GM12878 (cell line): ENCODE results near the gene ME2. TPM values are rescaled to one million over a fixed set of nuclear protein-coding genes. Genes with fewer than 3 reads are reported as not detected.

Experiments
- ATAC-seq: fragments of 200-7000 bp; cut with Tn5 transposase; 3 replicates; pipeline ENCODE4 v1.9.1; 2020; ENCODE audit warnings: mild to moderate bottlenecking, moderate library complexity
- BruUV-seq: library from RNA; stranded (reverse); fragments of 400-500 nt; replicated peaks from 2 replicates; lab custom pipeline; 2021; lab: Mats Ljungman, UMichigan
- CTCF ChIA-PET: fragments of 300-600 bp; sonication (Branson Sonifier 250); formaldehyde crosslinking; extraction: SDS; loops from one replicate; lab custom pipeline; 2021; ENCODE audit warnings: inconsistent platforms; lab: Yijun Ruan, JAX
- POLR2A ChIA-PET: fragments of 350-600 bp; formaldehyde crosslinking; extraction: SDS; loops from one replicate; lab custom pipeline; 2021; ENCODE audit warnings: inconsistent platforms; lab: Charles Lee
- RAD21 ChIA-PET: fragments of 300-600 bp; sonication (Branson Sonifier 250); formaldehyde crosslinking; loops from one replicate; lab custom pipeline; 2023; ENCODE audit warnings: antibody characterized with exemption; ENCODE audit not compliant: unreplicated experiment; lab: Charles Lee
- SMC1A ChIA-PET: fragments of 300-600 bp; sonication (Branson Sonifier 250); formaldehyde crosslinking; loops from one replicate; lab custom pipeline; 2023; ENCODE audit not compliant: unreplicated experiment, uncharacterized antibody; lab: Charles Lee
- DNase-seq: peaks from one replicate; pipeline ENCODE4 v3.0.0-alpha.2; 2011; ENCODE audit warnings: low read depth, low spot score
- FAIRE-seq: peaks from 3 replicates; lab custom pipeline; 2011; peaks lifted over from hg19 to GRCh38; lab: Jason Lieb, UNC
- H2AFZ ChIP-seq: 2 replicates; pipeline ENCODE4 v1.6.0; 2011; ENCODE audit warnings: low read depth, low read length, control low read depth; ENCODE audit not compliant: control insufficient read depth
- H3K27ac ChIP-seq: 2 replicates; pipeline ENCODE4 v1.5.1; 2011; ENCODE audit warnings: control low read depth; ENCODE audit not compliant: control insufficient read depth, insufficient read depth
- H3K27me3 ChIP-seq, 2 experiments: replicated peaks in 1 of 2; 2 replicates each; pipeline versions ENCODE4 v1.6.0 to v1.6.1; 2011; ENCODE audit warnings: low read length in 1 of 2; ENCODE audit not compliant: control insufficient read depth in 2 of 2, insufficient read depth in 2 of 2
- H3K36me3 ChIP-seq, 2 experiments: 2 replicates each; pipeline ENCODE4 v1.5.1; 2011; ENCODE audit warnings: low read length in 1 of 2; ENCODE audit not compliant: control insufficient read depth in 2 of 2, insufficient read depth in 2 of 2
- H3K4me1 ChIP-seq: 2 replicates; pipeline ENCODE4 v1.6.1; 2011; ENCODE audit warnings: mild to moderate bottlenecking, low read length, moderate library complexity, mixed read lengths; ENCODE audit not compliant: control insufficient read depth, insufficient read depth
- H3K4me2 ChIP-seq: 2 replicates; pipeline ENCODE4 v1.6.0; 2011; ENCODE audit warnings: control low read depth; ENCODE audit not compliant: control insufficient read depth, insufficient read depth
- H3K4me3 ChIP-seq: fragments of 200-600 bp; sonication (generic); 2 replicates; pipeline ENCODE4 v1.5.1; 2016
- H3K79me2 ChIP-seq: 2 replicates; pipeline ENCODE4 v1.6.0; 2011; ENCODE audit warnings: low read length; ENCODE audit not compliant: control insufficient read depth, insufficient read depth
- H3K9ac ChIP-seq: 2 replicates; pipeline ENCODE4 v1.8.0; 2011; ENCODE audit warnings: low read length, control low read depth, mixed read lengths; ENCODE audit not compliant: control insufficient read depth, insufficient read depth
- H3K9me3 ChIP-seq: replicated peaks from 3 replicates; pipeline ENCODE4 v1.5.1; 2011; ENCODE audit warnings: mild to moderate bottlenecking, low read length; ENCODE audit not compliant: control insufficient read depth, insufficient read depth
- H4K20me1 ChIP-seq: 2 replicates; pipeline ENCODE4 v1.6.0; 2011; ENCODE audit not compliant: control insufficient read depth, insufficient read depth
- BCL3 ChIP-seq: IDR thresholded peaks from 2 replicates; pipeline ENCODE4 v1.6.1; 2011; ENCODE audit warnings: borderline replicate concordance, low read depth, mild to moderate bottlenecking, moderate library complexity, low read length; ENCODE audit not compliant: insufficient read depth, poor library complexity, severe bottlenecking
- BHLHE40 ChIP-seq, 2 experiments: fragments of 450-650 bp in 1 of 2; IDR thresholded peaks; 2 replicates each; pipeline ENCODE4 v1.6.1; 2011 to 2017; ENCODE audit warnings: low read depth in 2 of 2, borderline replicate concordance in 1 of 2, improper control_type of control experiment in 1 of 2, low read length in 1 of 2, mild to moderate bottlenecking in 1 of 2
- CBFB ChIP-seq: IDR thresholded peaks from 2 replicates; pipeline ENCODE4 v1.6.1; 2016; ENCODE audit warnings: antibody characterized with exemption, low read depth
- CREB1 ChIP-seq: IDR thresholded peaks from 2 replicates; pipeline ENCODE4 v1.6.1; 2012; ENCODE audit warnings: low read depth, mild to moderate bottlenecking, inconsistent platforms
- DPF2 ChIP-seq: fragments of 450-650 bp; IDR thresholded peaks from 2 replicates; pipeline ENCODE4 v1.6.1; 2017; ENCODE audit warnings: mild to moderate bottlenecking
- E4F1 ChIP-seq: fragments of 450-650 bp; IDR thresholded peaks from 2 replicates; pipeline ENCODE4 v1.6.1; 2018; ENCODE audit warnings: borderline replicate concordance, mild to moderate bottlenecking; ENCODE audit not compliant: partially characterized antibody
- FOXK2 ChIP-seq: fragments of 450-650 bp; IDR thresholded peaks from 2 replicates; pipeline ENCODE4 v1.6.1; 2017; ENCODE audit warnings: mild to moderate bottlenecking, moderate library complexity
- GABPA ChIP-seq: IDR thresholded peaks from 2 replicates; pipeline ENCODE4 v1.6.1; 2014; ENCODE audit warnings: antibody characterized with exemption, low read depth, mild to moderate bottlenecking, inconsistent platforms
- POLR2A ChIP-seq: IDR thresholded peaks from 2 replicates; pipeline ENCODE4 v1.6.1; 2011; ENCODE audit warnings: low read depth, mild to moderate bottlenecking, low read length
- REST ChIP-seq: IDR thresholded peaks from 2 replicates; pipeline ENCODE4 v1.6.1; 2012; ENCODE audit warnings: mild to moderate bottlenecking, low read depth, low read length
- SIN3A ChIP-seq: IDR thresholded peaks from 2 replicates; pipeline ENCODE4 v1.6.1; 2012; ENCODE audit warnings: low read depth, low read length, improper control_type of control experiment
- SMC3 ChIP-seq: IDR thresholded peaks from 2 replicates; pipeline ENCODE4 v1.6.1; 2011; ENCODE audit warnings: low read length, improper control_type of control experiment, borderline replicate concordance
- ZNF384 ChIP-seq: IDR thresholded peaks from 2 replicates; pipeline ENCODE4 v1.6.1; 2012; ENCODE audit warnings: low read depth, mild to moderate bottlenecking, low read length, improper control_type of control experiment, borderline replicate concordance
- ZNF622 ChIP-seq: fragments of 450-650 bp; IDR thresholded peaks from 2 replicates; pipeline ENCODE4 v1.6.1; 2017; ENCODE audit warnings: mild to moderate bottlenecking, inconsistent platforms
- ZZZ3 ChIP-seq: IDR thresholded peaks from 2 replicates; pipeline ENCODE4 v1.6.1; 2011; ENCODE audit warnings: low read depth; ENCODE audit not compliant: control insufficient read depth, insufficient read length
- WGBS: methylation state at CpG from one replicate; pipeline ENCODE4 v1.1.6; 2016; ENCODE audit warnings: low lambda C conversion rate; ENCODE audit not compliant: insufficient replicate concordance, insufficient coverage; ENCODE audit errors: missing lambda C conversion rate; 5-methylcytosine and 5-hydroxymethylcytosine counted together
- in situ Hi-C: fragments of 300-500 bp; cut with MboI; formaldehyde crosslinking; loops from 9 replicates; pipeline ENCODE4 v1.14.3; 2018; ENCODE audit warnings: mixed read lengths
- intact Hi-C: fragments of 100-400 bp; cut with micrococcal nuclease; formaldehyde crosslinking; loops from one replicate; pipeline ENCODE4 v1.14.2; 2022; ENCODE audit not compliant: unreplicated experiment
- polyA plus RNA-seq, 11 experiments: library from polyadenylated mRNA; depleted of rRNA in 4 of 11; unstranded in 6 of 11; stranded (reverse) in 5 of 11; fragments of >200 nt; fragmentation: Nextera tagmentation in 4 of 11; fragmentation: Illumina TruSeq in 1 of 11; extraction: Ambion mirVana in 4 of 11; extraction: Trizol in 1 of 11; gene quantifications; 1 replicate in 1 of 11; 2 replicates in 10 of 11; pipeline versions ENCODE4 v1.2.1 to v1.2.3, GENCODE V29; 2011 to 2016; ENCODE audit warnings: inconsistent platforms in 2 of 11, missing spikeins in 2 of 11, low read depth in 1 of 11
- total RNA-seq, 4 experiments: library from RNA; depleted of rRNA in 3 of 4; stranded (reverse); fragments of >200 nt in 3 of 4; fragmentation: Illumina TruSeq in 1 of 4; extraction: Trizol in 1 of 4; gene quantifications; 2 replicates each; pipeline versions ENCODE4 v1.2.1 to v1.2.3, GENCODE V29; 2013 to 2021

ME2 gene
- total and polyA plus RNA-seq, 10 of the 15 experiments (the other 5 are each of a cell fraction or from before 2014, with no cell fraction given), result 41.3 to 155 (median 133) TPM

- H3K4me1 ChIP-seq, result no peaks in the 10 kb centered on the region
- no peak for TF ChIP-seq GABPA
- TF ChIP-seq FOXK2, result no peak
- no peak for TF ChIP-seq SMC3
- TF ChIP-seq DPF2, result no peak
- no peak for TF ChIP-seq ZNF384
- no peak for TF ChIP-seq E4F1
- no peak for TF ChIP-seq REST
- no peak for TF ChIP-seq POLR2A
- TF ChIP-seq CBFB, result no peak
- TF ChIP-seq BCL3, result no peak
- TF ChIP-seq ZNF622, result no peak
- no peak for TF ChIP-seq BHLHE40 (IDR thresholded peaks at IDR 0.05; ENCODE audit: borderline replicate concordance in 1 of 2, low read depth in 2 of 2, low read length in 1 of 2)
- no peak for TF ChIP-seq CREB1
- TF ChIP-seq ZZZ3, result no peak
- TF ChIP-seq SIN3A, result no peak
- H4K20me1 ChIP-seq, result no peaks in the 10 kb centered on the region
- H3K4me2 ChIP-seq, result no peak overlapping the region
- H3K27me3 ChIP-seq, result no peaks in the 10 kb centered on the region
- 68% methylated on average over 7 of the region's 7 CpGs for WGBS
- intact Hi-C loops, result loop anchor here (10.0 kb wide), 1 partner anchor 325 kb away; the partner anchor contains the start of gene MEX3C
- H3K9me3 ChIP-seq, result no peaks in the 10 kb centered on the region
- CTCF ChIA-PET, result interaction anchor here (0.5 to 1.6 kb wide), 3 partner anchors 10 to 1601 kb away, joined by 3 to 4 read pairs (median 4); partner anchors contain the start of gene MRO
- H3K36me3 ChIP-seq, result no peaks in the 10 kb centered on the region
- H3K9ac ChIP-seq, result no peak overlapping the region
- ATAC-seq (no peak), FAIRE-seq (no peak), DNase-seq (no peak)
- no peak overlapping the region for H3K4me3 ChIP-seq
- in situ Hi-C loops, result no loop called here
- SMC1A ChIA-PET, result interaction anchor here (0.8 to 1.5 kb wide), 3 partner anchors 12 to 42 kb away, joined by 3 to 4 read pairs (median 4); no protein-coding TSS in a partner anchor
- no TSS peak for BruUV-seq
- RAD21 ChIA-PET, result interaction anchor here (0.9 kb wide), 1 partner anchor 50 kb away, joined by 3 read pairs; no protein-coding TSS in a partner anchor
- H3K79me2 ChIP-seq, result no peaks in the 10 kb centered on the region
- POLR2A ChIA-PET, result interaction anchor here (0.6 kb wide), 3 partner anchors 8 to 344 kb away, joined by 3 read pairs; no protein-coding TSS in a partner anchor
- no peak overlapping the region for H3K27ac ChIP-seq
- no peak overlapping the region for H2AFZ ChIP-seq
These were observed 8.6 kb upstream of the ME2 start for GRCh38 chr18:50870138-50870845.
